ENCODE data around the gene PARK7.

Gene PARK7

GRCh38 chr1:8020032-8020431 lies 58.5 kb downstream of the PARK7 start:
- H3K27ac ChIP-seq (replicated peaks) = no peak overlapping the region

DNA sequence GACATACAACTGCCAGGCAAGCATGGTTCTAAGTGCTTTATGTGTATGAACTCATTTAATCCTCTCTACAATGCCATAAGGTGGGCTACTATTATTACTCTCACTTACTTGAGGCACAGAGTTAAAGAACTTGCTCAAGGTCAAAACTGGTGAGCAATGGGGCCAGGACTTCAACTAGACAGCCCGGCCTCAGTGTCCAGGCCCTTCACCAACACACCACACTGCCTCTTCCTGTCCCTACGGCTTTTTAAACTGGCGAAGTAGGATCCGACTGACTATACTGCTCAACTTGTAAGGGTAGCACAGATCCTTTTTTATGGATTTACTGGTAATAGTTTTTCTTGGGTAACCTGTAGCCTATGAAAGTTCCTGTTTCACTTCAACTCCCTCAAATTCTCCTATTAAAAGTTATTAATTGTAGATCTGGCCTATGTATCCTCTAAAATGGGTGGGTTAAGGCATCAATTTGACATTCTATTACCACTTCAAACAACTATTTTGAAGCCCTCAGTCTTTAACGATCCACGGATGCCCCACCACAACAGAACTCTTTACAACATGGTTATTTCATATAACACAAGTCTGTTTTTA lies 60.3 kb downstream of the PARK7 start:
- TF ChIP-seq, protein P1, sequence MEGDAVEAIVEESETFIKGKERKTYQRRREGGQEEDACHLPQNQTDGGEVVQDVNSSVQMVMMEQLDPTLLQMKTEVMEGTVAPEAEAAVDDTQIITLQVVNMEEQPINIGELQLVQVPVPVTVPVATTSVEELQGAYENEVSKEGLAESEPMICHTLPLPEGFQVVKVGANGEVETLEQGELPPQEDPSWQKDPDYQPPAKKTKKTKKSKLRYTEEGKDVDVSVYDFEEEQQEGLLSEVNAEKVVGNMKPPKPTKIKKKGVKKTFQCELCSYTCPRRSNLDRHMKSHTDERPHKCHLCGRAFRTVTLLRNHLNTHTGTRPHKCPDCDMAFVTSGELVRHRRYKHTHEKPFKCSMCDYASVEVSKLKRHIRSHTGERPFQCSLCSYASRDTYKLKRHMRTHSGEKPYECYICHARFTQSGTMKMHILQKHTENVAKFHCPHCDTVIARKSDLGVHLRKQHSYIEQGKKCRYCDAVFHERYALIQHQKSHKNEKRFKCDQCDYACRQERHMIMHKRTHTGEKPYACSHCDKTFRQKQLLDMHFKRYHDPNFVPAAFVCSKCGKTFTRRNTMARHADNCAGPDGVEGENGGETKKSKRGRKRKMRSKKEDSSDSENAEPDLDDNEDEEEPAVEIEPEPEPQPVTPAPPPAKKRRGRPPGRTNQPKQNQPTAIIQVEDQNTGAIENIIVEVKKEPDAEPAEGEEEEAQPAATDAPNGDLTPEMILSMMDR (IDR thresholded peaks at IDR 0.05; ENCODE audit: insufficient read depth, low read length) = no peak
- TF ChIP-seq SPI1 (IDR thresholded peaks at IDR 0.05; ENCODE audit: borderline replicate concordance, low read depth) (no peak), GABPA (IDR thresholded peaks at IDR 0.05; ENCODE audit: low read depth) (no peak), POLR2AphosphoS5 (IDR thresholded peaks at IDR 0.05; ENCODE audit: low read depth) (no peak)
- TF ChIP-seq, protein P2, sequence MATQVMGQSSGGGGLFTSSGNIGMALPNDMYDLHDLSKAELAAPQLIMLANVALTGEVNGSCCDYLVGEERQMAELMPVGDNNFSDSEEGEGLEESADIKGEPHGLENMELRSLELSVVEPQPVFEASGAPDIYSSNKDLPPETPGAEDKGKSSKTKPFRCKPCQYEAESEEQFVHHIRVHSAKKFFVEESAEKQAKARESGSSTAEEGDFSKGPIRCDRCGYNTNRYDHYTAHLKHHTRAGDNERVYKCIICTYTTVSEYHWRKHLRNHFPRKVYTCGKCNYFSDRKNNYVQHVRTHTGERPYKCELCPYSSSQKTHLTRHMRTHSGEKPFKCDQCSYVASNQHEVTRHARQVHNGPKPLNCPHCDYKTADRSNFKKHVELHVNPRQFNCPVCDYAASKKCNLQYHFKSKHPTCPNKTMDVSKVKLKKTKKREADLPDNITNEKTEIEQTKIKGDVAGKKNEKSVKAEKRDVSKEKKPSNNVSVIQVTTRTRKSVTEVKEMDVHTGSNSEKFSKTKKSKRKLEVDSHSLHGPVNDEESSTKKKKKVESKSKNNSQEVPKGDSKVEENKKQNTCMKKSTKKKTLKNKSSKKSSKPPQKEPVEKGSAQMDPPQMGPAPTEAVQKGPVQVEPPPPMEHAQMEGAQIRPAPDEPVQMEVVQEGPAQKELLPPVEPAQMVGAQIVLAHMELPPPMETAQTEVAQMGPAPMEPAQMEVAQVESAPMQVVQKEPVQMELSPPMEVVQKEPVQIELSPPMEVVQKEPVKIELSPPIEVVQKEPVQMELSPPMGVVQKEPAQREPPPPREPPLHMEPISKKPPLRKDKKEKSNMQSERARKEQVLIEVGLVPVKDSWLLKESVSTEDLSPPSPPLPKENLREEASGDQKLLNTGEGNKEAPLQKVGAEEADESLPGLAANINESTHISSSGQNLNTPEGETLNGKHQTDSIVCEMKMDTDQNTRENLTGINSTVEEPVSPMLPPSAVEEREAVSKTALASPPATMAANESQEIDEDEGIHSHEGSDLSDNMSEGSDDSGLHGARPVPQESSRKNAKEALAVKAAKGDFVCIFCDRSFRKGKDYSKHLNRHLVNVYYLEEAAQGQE (IDR thresholded peaks at IDR 0.05; ENCODE audit: insufficient replicate concordance, low read depth) = no peak
- no peak for DNase-seq (ENCODE audit: low read depth in 1 of 2, low spot score in 1 of 2)
- H3K27ac ChIP-seq (replicated peaks) = no peak overlapping the region

More at GRCh38 chr1:8020032-8020431, 58.5 kb downstream of the PARK7 start:
- peak in 1 of 2 experiments; percentile 7 for DNase-seq (ENCODE audit: low read depth in 1 of 2, low spot score in 1 of 2)
- peaks cover 19% of the 10 kb centered on the region for H3K27me3 ChIP-seq (ENCODE audit: insufficient read depth, poor library complexity, severe bottlenecking)
- TF ChIP-seq GABPA (IDR thresholded peaks at IDR 0.05; ENCODE audit: low read depth) = no peak
- TF ChIP-seq SPI1 (IDR thresholded peaks at IDR 0.05; ENCODE audit: borderline replicate concordance, low read depth) = peak; percentile 3; the same call in 1 of the 2 replicates
- no peak overlapping the region for H3K4me3 ChIP-seq (replicated peaks; ENCODE audit: insufficient read depth, low read length)

DNA sequence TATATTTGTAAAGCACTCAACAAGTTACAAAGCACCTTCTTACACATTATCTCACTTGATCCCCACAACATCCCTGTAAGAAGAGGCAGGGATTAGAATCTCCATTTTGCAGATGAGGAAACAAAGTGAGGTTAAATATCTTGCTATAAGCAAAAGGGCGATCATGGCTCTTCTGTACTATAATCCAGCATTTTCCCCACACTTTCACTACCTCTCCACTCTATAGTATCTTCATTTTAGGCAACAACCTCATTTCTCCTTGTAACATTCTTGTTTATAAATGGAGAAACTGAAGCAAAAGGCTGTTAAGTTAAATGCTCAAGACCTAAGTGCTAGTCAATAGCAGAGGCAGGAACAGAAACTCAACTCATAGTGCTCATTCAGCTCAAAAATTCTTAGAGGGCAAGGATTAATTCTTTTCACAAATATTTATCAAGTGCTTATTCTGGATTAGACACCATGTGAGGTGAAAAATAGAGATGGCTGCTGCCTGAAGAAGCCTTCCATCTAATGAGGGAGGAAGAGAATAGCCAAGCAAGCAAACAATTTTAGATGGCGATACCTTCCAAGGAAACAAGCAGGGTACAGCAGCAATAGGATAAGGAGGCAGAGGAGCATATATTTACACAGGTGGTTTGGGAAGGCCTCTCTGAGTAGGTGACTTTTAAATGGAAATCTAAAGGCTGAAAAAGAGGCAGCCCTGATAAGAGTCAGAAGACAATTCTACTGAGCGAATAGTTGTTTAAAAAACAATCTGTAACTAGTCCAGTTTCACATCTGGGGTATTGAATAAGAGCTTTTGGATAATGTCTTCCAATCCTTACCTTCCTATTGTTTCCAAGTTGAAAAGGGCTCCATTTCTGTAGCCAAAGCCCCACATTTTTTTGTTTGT lies 61.1 kb downstream of the PARK7 start:
- no peak overlapping the region for H3K27ac ChIP-seq (replicated peaks)
- TF ChIP-seq, protein P2 (IDR thresholded peaks at IDR 0.05; ENCODE audit: insufficient replicate concordance, low read depth) = no peak
- TF ChIP-seq SPI1 (IDR thresholded peaks at IDR 0.05; ENCODE audit: borderline replicate concordance, low read depth) = no peak
- TF ChIP-seq, protein P1 (IDR thresholded peaks at IDR 0.05; ENCODE audit: insufficient read depth, low read length) = no peak
- no peak for TF ChIP-seq GABPA (IDR thresholded peaks at IDR 0.05; ENCODE audit: low read depth)
- no peak for TF ChIP-seq POLR2AphosphoS5 (IDR thresholded peaks at IDR 0.05; ENCODE audit: low read depth)
- H3K27me3 ChIP-seq (ENCODE audit: insufficient read depth, poor library complexity, severe bottlenecking) = peaks cover 30% of the 10 kb centered on the region
- H3K4me3 ChIP-seq (replicated peaks; ENCODE audit: insufficient read depth, low read length) = no peak overlapping the region
- DNase-seq (ENCODE audit: low read depth in 1 of 2, low spot score in 1 of 2) = no peak

More for the DNA sequence above, 60.3 kb downstream of the PARK7 start:
- Histone ChIP-seq H3K4me3 (replicated peaks; ENCODE audit: insufficient read depth, low read length) (no peak overlapping the region), H3K27me3 (ENCODE audit: insufficient read depth, poor library complexity, severe bottlenecking) (peaks cover 29% of the 10 kb centered on the region)

GRCh38 chr1:8023287-8023994 lies 61.9 kb downstream of the PARK7 start:
- no peak overlapping the region for H3K27ac ChIP-seq (replicated peaks)
- H3K27me3 ChIP-seq (ENCODE audit: insufficient read depth, poor library complexity, severe bottlenecking) = peaks cover 34% of the 10 kb centered on the region
- TF ChIP-seq SPI1 (IDR thresholded peaks at IDR 0.05; ENCODE audit: borderline replicate concordance, low read depth) (no peak), POLR2AphosphoS5 (IDR thresholded peaks at IDR 0.05; ENCODE audit: low read depth) (no peak)
- no peak overlapping the region for H3K4me3 ChIP-seq (replicated peaks; ENCODE audit: insufficient read depth, low read length)
- no peak for DNase-seq (ENCODE audit: low read depth in 1 of 2, low spot score in 1 of 2)
